MM.1S (cell line): ENCODE data around the gene TRIM14.
"Not testable (repeated sequence)": the region's sequence is repeated elsewhere in the genome, so short reads cannot be mapped to it uniquely, and the experiment has no call there.

Experiments used
- DNase-seq: peaks from one replicate; pipeline ENCODE4 v3.0.0-alpha.2; 2015
- H2AFZ ChIP-seq: fragments of 300-600 bp; sonication (generic); 2 replicates; pipeline ENCODE4 v1.6.0; 2016; ENCODE audit warnings: antibody characterized with exemption, low read length
- H3F3A ChIP-seq: fragments of 300-600 bp; sonication (generic); 2 replicates; pipeline ENCODE4 v1.6.1; 2016; ENCODE audit warnings: mild to moderate bottlenecking, antibody characterized with exemption, low read length, moderate library complexity, mixed read lengths; ENCODE audit not compliant: insufficient read depth
- H3K27ac ChIP-seq: fragments of 300-600 bp; sonication (generic); 2 replicates; pipeline ENCODE4 v1.5.1; 2016; ENCODE audit warnings: mild to moderate bottlenecking, low read length
- H3K27me3 ChIP-seq: fragments of 300-600 bp; sonication (generic); replicated peaks from 2 replicates; pipeline ENCODE4 v1.6.0; 2016; ENCODE audit warnings: low read length; ENCODE audit not compliant: insufficient read depth
- H3K36me3 ChIP-seq: fragments of 300-600 bp; sonication (generic); replicated peaks from 2 replicates; pipeline ENCODE4 v1.6.1; 2016; ENCODE audit warnings: mild to moderate bottlenecking, low read length, mixed read lengths; ENCODE audit not compliant: insufficient read depth
- H3K4me1 ChIP-seq: fragments of 300-600 bp; sonication (generic); 2 replicates; pipeline ENCODE4 v1.6.1; 2016; ENCODE audit warnings: low read length, mixed read lengths
- H3K4me2 ChIP-seq: fragments of 300-600 bp; sonication (generic); 2 replicates; pipeline ENCODE4 v1.6.0; 2016; ENCODE audit warnings: low read depth, low read length
- H3K4me3 ChIP-seq: fragments of 300-600 bp; sonication (generic); 2 replicates; pipeline ENCODE4 v1.5.1; 2016; ENCODE audit warnings: low read length, mixed read lengths
- H3K79me2 ChIP-seq: fragments of 300-600 bp; sonication (generic); 2 replicates; pipeline ENCODE4 v1.6.1; 2016; ENCODE audit warnings: mixed run types, low read length, mixed read lengths
- H3K9ac ChIP-seq: fragments of 300-600 bp; sonication (generic); 2 replicates; pipeline ENCODE4 v1.6.1; 2016; ENCODE audit warnings: low read length, mixed read lengths
- H3K9me2 ChIP-seq: fragments of 300-600 bp; sonication (generic); replicated peaks from 2 replicates; pipeline ENCODE4 v1.6.1; 2016; ENCODE audit warnings: mild to moderate bottlenecking, low read length, mixed read lengths; ENCODE audit not compliant: insufficient read depth
- H3K9me3 ChIP-seq: fragments of 300-600 bp; sonication (generic); replicated peaks from 2 replicates; pipeline ENCODE4 v1.6.1; 2016; ENCODE audit warnings: mild to moderate bottlenecking, low read length, mixed read lengths; ENCODE audit not compliant: insufficient read depth
- H4K20me1 ChIP-seq: fragments of 300-600 bp; sonication (generic); 2 replicates; pipeline ENCODE4 v1.6.1; 2016; ENCODE audit warnings: mild to moderate bottlenecking, low read length, moderate library complexity, mixed read lengths; ENCODE audit not compliant: insufficient read depth
- EZH2 ChIP-seq: fragments of 300-600 bp; sonication (generic); optimal IDR thresholded peaks from 2 replicates; pipeline ENCODE3; 2017; ENCODE audit warnings: low read depth, mild to moderate bottlenecking, antibody characterized with exemption, low read length, mixed read lengths
- EZH2phosphoT487 ChIP-seq: fragments of 300-600 bp; sonication (generic); IDR thresholded peaks from 2 replicates; pipeline ENCODE4 v1.6.1; 2018; ENCODE audit warnings: antibody characterized with exemption, low read length
- TF ChIP-seq, protein P1 (sequence below): fragments of 300-600 bp; sonication (generic); IDR thresholded peaks from 2 replicates; pipeline ENCODE4 v1.5.1; 2016; ENCODE audit warnings: antibody characterized with exemption, low read length, mixed read lengths

The TRIM14 gene

DNA sequence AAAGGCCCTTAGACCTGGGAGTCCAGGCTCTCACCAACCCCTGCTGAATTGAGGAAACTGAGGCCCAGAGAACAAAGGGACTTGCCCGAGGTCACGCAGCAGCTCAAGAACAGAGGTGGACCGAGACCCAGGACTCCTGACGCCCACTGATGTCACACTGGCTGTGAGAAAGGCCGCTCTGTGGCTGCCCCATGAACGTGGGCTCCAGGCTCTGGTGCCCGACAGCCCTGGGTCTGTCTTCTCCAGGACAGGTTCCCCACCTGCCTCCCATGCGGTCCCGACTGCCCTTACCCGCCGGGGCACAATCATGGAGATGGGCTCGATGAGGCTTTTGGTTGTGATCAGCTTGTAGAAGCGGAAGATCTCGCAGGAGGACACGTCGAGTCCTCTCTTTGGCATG is 9.3 kb upstream of the TRIM14 start:
- H3K4me2 ChIP-seq, result no peak overlapping the region
- H3K79me2 ChIP-seq, result no peaks in the 10 kb centered on the region
- no peak overlapping the region for H3K4me3 ChIP-seq
- no peaks in the 10 kb centered on the region for H3K36me3 ChIP-seq
- no peak overlapping the region for H3K27ac ChIP-seq
- H3K9me3 ChIP-seq, result no peaks in the 10 kb centered on the region
- peaks cover 8% of the 10 kb centered on the region; the same call in 1 of the 2 replicates for H3K4me1 ChIP-seq
- no peak overlapping the region for H3K9ac ChIP-seq
- H3K9me2 ChIP-seq, result no peaks in the 10 kb centered on the region
- H4K20me1 ChIP-seq, result no peaks in the 10 kb centered on the region
- TF ChIP-seq, protein P1, sequence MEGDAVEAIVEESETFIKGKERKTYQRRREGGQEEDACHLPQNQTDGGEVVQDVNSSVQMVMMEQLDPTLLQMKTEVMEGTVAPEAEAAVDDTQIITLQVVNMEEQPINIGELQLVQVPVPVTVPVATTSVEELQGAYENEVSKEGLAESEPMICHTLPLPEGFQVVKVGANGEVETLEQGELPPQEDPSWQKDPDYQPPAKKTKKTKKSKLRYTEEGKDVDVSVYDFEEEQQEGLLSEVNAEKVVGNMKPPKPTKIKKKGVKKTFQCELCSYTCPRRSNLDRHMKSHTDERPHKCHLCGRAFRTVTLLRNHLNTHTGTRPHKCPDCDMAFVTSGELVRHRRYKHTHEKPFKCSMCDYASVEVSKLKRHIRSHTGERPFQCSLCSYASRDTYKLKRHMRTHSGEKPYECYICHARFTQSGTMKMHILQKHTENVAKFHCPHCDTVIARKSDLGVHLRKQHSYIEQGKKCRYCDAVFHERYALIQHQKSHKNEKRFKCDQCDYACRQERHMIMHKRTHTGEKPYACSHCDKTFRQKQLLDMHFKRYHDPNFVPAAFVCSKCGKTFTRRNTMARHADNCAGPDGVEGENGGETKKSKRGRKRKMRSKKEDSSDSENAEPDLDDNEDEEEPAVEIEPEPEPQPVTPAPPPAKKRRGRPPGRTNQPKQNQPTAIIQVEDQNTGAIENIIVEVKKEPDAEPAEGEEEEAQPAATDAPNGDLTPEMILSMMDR, result no peak
- TF ChIP-seq EZH2, result no peak
- no peak for TF ChIP-seq EZH2phosphoT487
- DNase-seq, result no peak
- H3F3A ChIP-seq, result no peaks in the 10 kb centered on the region
- H3K27me3 ChIP-seq, result no peaks in the 10 kb centered on the region
- no peak overlapping the region for H2AFZ ChIP-seq

DNA sequence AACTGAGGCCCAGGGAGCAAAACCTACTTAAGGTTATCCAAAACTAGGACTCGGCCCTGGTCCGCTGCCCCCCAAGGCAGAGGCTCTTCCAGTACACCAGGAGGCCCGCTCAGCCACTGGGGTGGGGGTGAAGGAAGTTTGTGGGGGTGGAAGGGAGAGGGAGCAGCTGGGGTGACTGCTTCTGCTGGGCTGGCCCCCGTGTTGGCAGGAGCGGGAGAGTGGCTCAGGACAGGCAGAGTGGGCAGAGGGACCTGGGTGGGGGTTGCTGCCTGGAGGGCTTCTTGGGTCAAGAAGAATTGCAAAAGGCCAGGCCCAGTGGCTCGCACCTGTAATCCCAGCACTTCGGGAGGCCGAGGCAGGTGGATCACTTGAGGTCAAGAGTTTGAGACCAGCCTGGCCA is 8.2 kb upstream of the TRIM14 start:
- Histone ChIP-seq H3K9me3 (no peaks in the 10 kb centered on the region), H3K4me2 (no peak overlapping the region), H3K9ac (no peak overlapping the region)

DNA sequence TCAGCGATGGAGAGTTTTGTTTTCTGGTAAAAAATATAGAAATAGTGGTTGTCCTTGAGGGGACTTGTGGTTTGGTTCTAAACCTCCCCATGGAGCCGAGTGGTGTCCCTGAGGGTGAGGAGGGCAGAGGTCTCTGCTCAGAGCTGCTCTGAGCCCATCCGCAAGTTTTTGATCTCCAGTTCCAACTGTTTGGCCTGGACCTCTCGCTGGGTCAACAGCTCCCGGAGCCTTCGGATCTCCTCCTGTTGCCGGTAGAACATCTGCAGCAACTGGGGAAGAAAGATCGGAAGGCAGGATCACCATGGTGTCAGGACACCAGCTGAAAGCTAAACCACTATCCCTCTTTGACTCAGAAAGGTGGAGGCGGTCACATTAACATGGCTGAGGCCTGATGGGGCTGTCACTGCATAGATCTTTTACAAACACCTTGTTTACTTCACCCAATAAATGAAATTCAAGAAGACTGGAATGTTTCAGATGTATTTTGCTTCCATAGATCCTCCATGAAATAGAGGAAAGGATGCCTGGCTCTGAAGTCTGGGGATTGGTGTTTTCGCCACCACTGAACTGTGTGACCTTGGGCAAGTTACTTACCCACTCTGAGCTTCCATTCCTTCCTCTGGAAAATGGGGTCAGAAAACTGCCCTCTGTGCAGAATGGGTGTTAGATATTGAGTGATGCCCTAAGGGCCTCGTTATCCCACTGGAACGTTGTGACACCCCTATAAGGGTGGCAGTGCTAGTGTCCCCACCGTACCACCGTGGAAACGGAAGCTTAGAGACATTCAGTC is 5.8 kb upstream of the TRIM14 start:
- Histone ChIP-seq H2AFZ (no peak overlapping the region), H3K9me3 (no peaks in the 10 kb centered on the region), H4K20me1 (no peaks in the 10 kb centered on the region), H3K9me2 (no peaks in the 10 kb centered on the region), H3K9ac (no peak overlapping the region), H3F3A (no peaks in the 10 kb centered on the region), H3K27ac (no peak overlapping the region), H3K36me3 (no peaks in the 10 kb centered on the region), H3K27me3 (no peaks in the 10 kb centered on the region), H3K4me1 (peaks cover 5% of the 10 kb centered on the region; the same call in 1 of the 2 replicates), H3K4me2 (no peak overlapping the region), H3K4me3 (no peak overlapping the region), H3K79me2 (no peaks in the 10 kb centered on the region)
- TF ChIP-seq, protein P1, result no peak
- TF ChIP-seq EZH2 (no peak), EZH2phosphoT487 (no peak)
- no peak for DNase-seq

More for the DNA sequence above, 8.2 kb upstream of the TRIM14 start:
- TF ChIP-seq, protein P1, result no peak
- no peak for TF ChIP-seq EZH2phosphoT487
- no peak for TF ChIP-seq EZH2
- no peaks in the 10 kb centered on the region for H3K27me3 ChIP-seq
- peaks cover 5% of the 10 kb centered on the region; the same call in 1 of the 2 replicates for H3K4me1 ChIP-seq
- no peaks in the 10 kb centered on the region for H3K36me3 ChIP-seq
- H2AFZ ChIP-seq, result no peak overlapping the region
- no peaks in the 10 kb centered on the region for H4K20me1 ChIP-seq
- no peak overlapping the region for H3K4me3 ChIP-seq
- H3K79me2 ChIP-seq, result no peaks in the 10 kb centered on the region
- no peak for DNase-seq
- H3K27ac ChIP-seq, result no peak overlapping the region
- no peaks in the 10 kb centered on the region for H3K9me2 ChIP-seq
- no peaks in the 10 kb centered on the region for H3F3A ChIP-seq

DNA sequence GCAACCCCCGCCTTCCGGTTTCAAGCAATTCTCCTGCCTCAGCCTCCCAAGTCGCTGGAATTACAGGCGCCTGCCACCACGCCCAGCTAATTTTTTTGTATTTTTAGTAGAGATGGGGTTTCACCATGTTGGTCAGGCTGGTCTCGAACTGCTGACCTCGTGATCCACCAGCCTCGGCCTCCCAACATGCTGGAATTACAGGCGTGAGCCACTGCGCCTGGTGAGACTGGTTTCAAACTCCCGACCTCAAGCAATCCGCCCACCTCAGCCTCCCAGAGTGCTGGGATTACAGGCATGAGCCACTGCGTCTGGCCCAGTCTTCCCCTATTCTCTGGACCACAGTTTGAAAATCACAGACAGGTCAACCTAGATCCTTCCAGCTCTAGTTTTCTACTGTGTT is 5.1 kb upstream of the TRIM14 start:
- H2AFZ ChIP-seq, H3K36me3 ChIP-seq, H3K4me2 ChIP-seq, H3K9ac ChIP-seq, H3K9me2 ChIP-seq, H3K9me3 ChIP-seq, H3K4me1 ChIP-seq, H3K27ac ChIP-seq, DNase-seq, H4K20me1 ChIP-seq, H3K79me2 ChIP-seq, H3K27me3 ChIP-seq, H3F3A ChIP-seq, H3K4me3 ChIP-seq: not testable (repeated sequence)
